H1 (cell line): ENCODE measurements around the gene ACTC1. TPM values are rescaled to one million over a fixed set of nuclear protein-coding genes. Genes with fewer than 3 reads are reported as not detected.

Source experiments
- ASH2L ChIP-seq: fragments of 200-600, 300-600 bp; sonication (generic); IDR thresholded peaks from one replicate; pipeline ENCODE4 v1.7.1; 2017; ENCODE audit warnings: low read length
- SP1 ChIP-seq: IDR thresholded peaks from 2 replicates; pipeline ENCODE4 v1.6.1; 2011; ENCODE audit warnings: low read depth, low read length
- SUZ12 ChIP-seq: fragments of 200-600 bp; sonication (generic); IDR thresholded peaks from 2 replicates; pipeline ENCODE4 v1.6.1; 2012; ENCODE audit warnings: mild to moderate bottlenecking, inconsistent platforms, low read length, moderate library complexity, mixed read lengths
- TBP ChIP-seq: IDR thresholded peaks from 2 replicates; pipeline ENCODE4 v1.6.1; 2011; ENCODE audit warnings: low read depth, low read length, improper control_type of control experiment
- polyA plus RNA-seq, 7 experiments: library from polyadenylated mRNA; depleted of rRNA in 3 of 7; stranded (reverse) in 5 of 7; unstranded in 2 of 7; fragments of >200 nt in 5 of 7; fragments of 200-250 nt in 2 of 7; gene quantifications; 1 replicate in 5 of 7; 2 replicates in 1 of 7; 4 replicates in 1 of 7; pipeline versions ENCODE4 v1.2.1 to v1.2.3, GENCODE V29; 2011 to 2013; ENCODE audit warnings: missing spikeins in 2 of 7, mixed read lengths in 2 of 7
- total RNA-seq: library from RNA; stranded (reverse); fragmentation: NEBNext Ultra II Directional; extraction: Animal tissue kit (Norgen Biotek cat#: 25700); gene quantifications from 2 replicates; pipeline ENCODE4 v1.2.1, GENCODE V29; 2021

ACTC1 gene
- total and polyA plus RNA-seq, 2 of the 8 experiments (the other 6 are each of a cell fraction or from before 2014, with no cell fraction given) = 37.6 to 90.0 TPM

- TF ChIP-seq SP1 = no peak
- no peak for TF ChIP-seq TBP
- TF ChIP-seq SUZ12 = no peak
- no peak for TF ChIP-seq ASH2L
- TF ChIP-seq, all 59 proteins: peak for 0
Observed at GRCh38 chr15:34820110-34820509, 24.8 kb upstream of the ACTC1 start (continued).
